GM18505 (cell line): ENCODE results near the gene PCBD2.

ENCODE experiments used
- ATAC-seq: cut with Tn5 transposase; IDR thresholded peaks from one replicate; pipeline ENCODE4 v1.9.1; 2021; ENCODE audit not compliant: unreplicated experiment
- POLR2A ChIP-seq: IDR thresholded peaks from 4 replicates; pipeline ENCODE4 v1.6.1; 2011; ENCODE audit warnings: borderline replicate concordance; ENCODE audit not compliant: insufficient read depth, insufficient read length; ENCODE audit errors: extremely low read depth

The PCBD2 gene

GRCh38 chr5:134917070-134917815 lies 12.3 kb downstream of the PCBD2 start:
- ATAC-seq = no peak
- TF ChIP-seq POLR2A = no peak

DNA sequence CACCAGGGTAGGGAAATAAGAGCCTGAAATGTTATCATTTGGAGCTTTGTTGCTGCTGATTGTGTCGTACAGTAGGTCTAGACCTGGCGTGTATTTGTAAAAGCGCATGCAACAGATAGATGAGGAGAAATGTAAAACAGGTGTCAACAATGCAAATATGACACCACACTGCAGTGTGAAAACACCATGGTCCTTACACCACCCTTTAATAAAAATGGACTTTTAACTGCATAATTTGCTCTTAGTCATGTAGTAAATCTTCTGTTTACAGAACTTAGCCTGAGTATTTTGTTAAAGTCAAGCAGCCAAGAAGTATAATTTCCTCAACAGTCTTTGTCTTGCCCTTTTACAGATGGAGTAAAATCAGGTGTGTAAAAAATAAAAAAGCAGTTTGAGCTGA lies 13.9 kb downstream of the PCBD2 start:
- no peak for TF ChIP-seq POLR2A
- no peak for ATAC-seq

DNA sequence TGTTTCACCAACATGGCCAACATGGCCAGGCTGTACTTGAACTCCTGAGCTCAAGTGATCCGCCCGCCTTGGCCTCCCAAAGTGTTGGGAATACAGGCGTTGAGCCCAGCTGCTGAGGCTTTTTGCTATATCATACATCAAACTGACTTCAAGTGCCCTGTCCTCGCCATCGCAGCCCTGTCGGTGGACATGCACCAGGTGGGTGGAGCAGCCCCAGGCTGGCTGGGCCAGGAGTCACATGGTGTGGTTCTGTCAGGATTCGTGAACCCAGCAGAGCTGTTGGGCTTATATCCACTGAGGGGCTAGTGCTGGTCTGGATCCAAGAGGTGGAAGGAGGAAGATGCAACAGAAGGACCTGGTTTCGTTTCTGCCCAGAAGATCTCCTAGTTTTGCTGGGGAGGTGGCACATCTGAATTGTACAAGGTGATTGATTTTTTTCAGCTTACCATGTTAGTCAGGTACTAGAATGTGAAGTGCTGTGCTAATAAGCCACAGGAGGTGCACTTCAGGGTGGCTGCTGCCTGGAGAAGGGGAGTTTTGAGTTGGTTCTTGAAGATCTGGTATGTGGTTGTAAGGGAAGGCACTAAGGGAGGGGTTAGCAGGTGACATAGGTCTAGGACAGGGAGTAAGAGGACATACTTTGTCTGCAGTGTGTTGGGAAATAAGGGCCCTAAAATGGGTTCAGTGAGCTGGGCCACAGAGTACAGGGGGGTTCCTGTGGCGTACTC lies 16.1 kb downstream of the PCBD2 start:
- TF ChIP-seq POLR2A = no peak
- no peak for ATAC-seq

- no peak for ATAC-seq
- TF ChIP-seq POLR2A = no peak
Observed at GRCh38 chr5:134932508-134932907, 27.6 kb downstream of the PCBD2 start.

DNA sequence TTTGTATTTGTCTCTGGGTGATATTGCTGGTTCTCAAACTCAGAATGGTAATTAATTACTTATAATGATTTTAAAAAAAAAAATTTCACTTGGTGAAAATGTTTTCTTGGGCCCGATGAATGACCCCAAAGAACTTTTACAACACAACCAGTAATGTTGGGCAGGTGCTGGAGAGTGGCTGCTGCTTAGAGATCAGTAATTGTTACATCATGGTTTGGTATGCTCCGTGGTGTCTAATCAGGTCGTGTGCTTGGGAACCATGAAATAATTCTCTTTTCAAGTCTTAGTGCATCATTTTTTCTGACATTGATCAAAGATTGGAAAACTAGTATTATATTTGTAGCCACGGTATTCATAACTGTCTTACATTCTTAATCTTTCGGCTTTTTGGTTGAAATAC lies 29.3 kb downstream of the PCBD2 start:
- ATAC-seq = no peak
- TF ChIP-seq POLR2A = no peak

DNA sequence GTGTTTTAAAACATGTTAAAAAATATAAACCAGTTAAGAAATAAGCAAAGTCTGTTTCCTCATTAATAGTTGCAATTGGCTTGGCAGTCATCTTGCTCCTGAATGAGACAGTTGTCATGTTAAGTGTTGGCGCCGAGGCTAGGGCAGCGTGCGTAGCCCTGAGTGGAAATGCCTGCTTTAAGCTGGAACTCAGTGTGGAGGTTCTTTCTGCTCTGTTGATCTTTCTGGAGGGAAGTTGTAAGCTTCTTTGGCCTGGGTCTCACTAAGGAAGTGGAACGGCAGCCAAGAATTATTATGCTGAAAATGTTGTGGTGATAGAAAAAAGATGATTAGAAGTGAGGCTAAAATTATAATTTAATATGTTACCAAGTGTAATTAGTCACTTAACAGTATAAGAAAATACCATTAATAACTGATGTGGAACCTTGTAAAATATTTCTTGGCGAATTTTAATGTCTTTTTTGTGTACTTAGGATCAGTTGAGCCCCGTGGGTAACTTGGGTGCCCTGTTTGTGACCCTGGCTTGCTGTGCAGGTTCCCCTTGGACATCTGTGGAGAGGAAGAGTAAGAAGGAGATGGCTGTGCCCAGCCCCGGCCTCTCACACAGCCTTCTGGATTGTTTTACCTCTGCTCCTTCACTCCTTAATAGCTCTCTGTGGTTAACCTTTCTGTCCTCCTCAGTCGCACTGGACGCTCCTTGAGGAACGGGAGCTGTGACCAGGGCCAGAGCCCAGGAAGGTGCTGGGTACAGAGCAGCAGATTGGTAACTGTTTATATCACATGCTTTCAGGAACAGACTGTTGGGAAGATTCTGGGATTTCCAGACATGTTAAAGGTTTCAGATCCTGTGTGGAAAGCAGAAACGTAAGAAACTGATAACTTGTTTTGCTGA lies 31.0 kb downstream of the PCBD2 start:
- TF ChIP-seq POLR2A = no peak
- no peak for ATAC-seq

DNA sequence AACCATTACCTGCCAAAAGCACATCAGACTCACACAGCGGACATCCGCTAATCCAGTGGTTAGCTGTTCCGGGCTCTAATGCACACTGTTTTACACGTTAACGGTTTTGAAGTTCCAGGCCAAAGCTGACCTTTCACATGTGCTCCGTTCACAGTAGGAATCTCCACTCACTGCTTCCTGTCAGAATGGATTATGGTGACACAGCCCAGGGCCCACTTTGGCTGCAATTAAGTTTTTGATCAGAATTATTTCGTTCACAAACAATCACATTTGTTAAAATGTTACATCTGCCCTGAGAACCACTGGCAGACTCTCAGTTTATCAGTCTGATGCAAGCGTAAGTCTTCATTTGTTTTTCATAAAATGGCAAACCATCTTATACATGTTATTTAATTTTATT lies 32.6 kb downstream of the PCBD2 start:
- no peak for ATAC-seq
- TF ChIP-seq POLR2A = no peak

DNA sequence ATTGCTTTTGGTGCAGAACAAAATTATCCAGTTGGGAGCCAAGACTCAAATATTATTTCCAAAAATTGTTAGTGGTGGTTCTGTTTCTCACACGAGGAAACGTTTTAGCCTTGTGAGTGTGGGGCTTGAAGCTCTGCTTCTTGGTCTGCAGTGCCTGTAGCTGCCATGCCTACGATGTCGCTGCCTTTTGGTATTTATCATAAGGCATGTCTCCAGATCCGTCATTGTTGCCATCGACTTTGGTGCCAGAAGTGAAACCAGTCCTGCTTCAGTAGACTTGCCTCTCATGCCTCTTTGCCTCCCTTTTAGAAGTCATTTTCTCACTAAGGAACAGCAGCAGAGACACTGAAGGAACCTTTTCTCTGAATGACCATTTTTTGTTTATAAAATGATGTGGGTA lies 33.1 kb downstream of the PCBD2 start:
- TF ChIP-seq POLR2A = no peak
- ATAC-seq = no peak

DNA sequence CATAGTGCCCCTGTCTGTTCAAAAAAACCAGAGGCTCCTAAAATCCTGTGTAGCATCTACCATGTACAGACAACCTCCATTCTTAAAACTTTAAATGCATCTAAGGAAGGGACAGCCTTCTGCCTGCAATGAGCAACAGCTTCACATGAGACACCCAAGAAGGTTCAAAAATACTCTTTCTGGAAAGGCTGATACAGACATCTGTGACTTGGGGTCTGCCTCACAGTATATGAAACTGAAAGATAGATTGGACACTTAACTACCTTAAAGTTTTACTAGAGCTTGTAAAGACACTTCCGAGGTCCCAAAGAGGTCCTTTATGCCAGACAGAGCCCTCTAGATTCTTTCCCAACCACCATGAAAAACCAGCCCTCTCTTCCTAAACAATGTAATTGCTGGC lies 34.6 kb downstream of the PCBD2 start:
- no peak for TF ChIP-seq POLR2A
- no peak for ATAC-seq

DNA sequence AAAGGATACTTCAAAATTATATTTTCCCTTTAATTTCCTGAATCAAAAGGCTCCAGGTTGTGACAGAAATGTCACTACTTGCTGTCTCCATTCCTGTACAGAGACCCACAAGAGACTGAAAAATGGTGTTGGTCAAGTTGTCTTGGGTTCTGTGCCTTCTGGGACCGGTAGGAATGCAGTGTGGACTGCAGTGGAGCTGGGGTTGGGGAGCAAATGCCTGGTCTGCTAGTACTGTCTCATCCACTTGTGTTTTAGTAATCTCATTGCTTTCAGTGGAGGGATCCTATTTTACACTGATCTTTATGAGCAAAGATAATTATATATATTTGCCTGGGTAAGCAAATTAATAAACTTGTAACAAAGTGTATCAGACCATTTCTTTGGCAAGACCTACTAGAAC lies 38.6 kb downstream of the PCBD2 start:
- ATAC-seq = no peak

GRCh38 chr5:134944630-134945029 lies 39.7 kb downstream of the PCBD2 start:
- TF ChIP-seq POLR2A = no peak
- ATAC-seq = no peak

More for the DNA sequence above, 38.6 kb downstream of the PCBD2 start:
- TF ChIP-seq POLR2A = no peak

GRCh38 chr5:134945041-134945440 lies 40.1 kb downstream of the PCBD2 start:
- ATAC-seq = no peak
- no peak for TF ChIP-seq POLR2A

DNA sequence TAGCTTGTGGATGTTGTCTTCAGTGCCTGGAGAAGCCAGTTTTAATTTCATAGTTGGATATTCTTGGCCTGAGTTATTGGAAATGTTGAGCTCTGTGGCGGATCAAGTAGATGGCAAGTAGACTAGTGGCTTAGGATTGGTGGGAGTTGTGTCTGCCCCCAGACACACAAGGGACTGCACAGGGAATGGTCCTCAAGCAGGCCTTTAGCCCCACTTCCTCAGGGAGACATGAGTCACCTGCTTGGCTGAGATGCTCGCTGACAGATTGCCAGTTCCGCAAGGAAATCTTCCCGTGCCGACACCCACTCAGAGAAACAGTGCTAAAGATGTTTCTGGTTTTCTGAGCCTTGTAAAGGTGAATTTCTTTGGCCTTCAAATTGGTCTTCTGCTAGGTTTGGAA lies 44.0 kb downstream of the PCBD2 start:
- no peak for TF ChIP-seq POLR2A

More for the DNA sequence above, 44.0 kb downstream of the PCBD2 start:
- ATAC-seq = no peak
